AG09309 (cell line): ENCODE data around the gene RALB.

Experiments
- DNase-seq: peaks from one replicate; pipeline ENCODE4 v3.0.0-alpha.2; 2010; ENCODE audit warnings: low read depth
- H3K4me3 ChIP-seq: 2 replicates; pipeline ENCODE4 v1.5.1; 2011; ENCODE audit warnings: mild to moderate bottlenecking, low read depth, low read length, moderate library complexity; ENCODE audit not compliant: control insufficient read depth
- CTCF ChIP-seq: IDR thresholded peaks from 2 replicates; pipeline ENCODE4 v1.5.1; 2011; ENCODE audit warnings: mild to moderate bottlenecking, low read depth, low read length, inconsistent platforms; ENCODE audit not compliant: insufficient read depth, control insufficient read depth; ENCODE audit errors: missing control alignments

Gene RALB

GRCh38 chr2:120272763-120273481 lies 20.3 kb downstream of the RALB start:
- no peak for DNase-seq
- H3K4me3 ChIP-seq = no peak overlapping the region
- no peak for TF ChIP-seq CTCF

GRCh38 chr2:120275617-120276400 lies 23.2 kb downstream of the RALB start:
- no peak for TF ChIP-seq CTCF
- no peak for DNase-seq
- H3K4me3 ChIP-seq = no peak overlapping the region

- no peak overlapping the region for H3K4me3 ChIP-seq
- no peak for TF ChIP-seq CTCF
- no peak for DNase-seq
Measured at GRCh38 chr2:120277505-120278205, 25.0 kb downstream of the RALB start.

GRCh38 chr2:120278901-120279300 lies 26.2 kb downstream of the RALB start:
- no peak overlapping the region for H3K4me3 ChIP-seq
- DNase-seq = no peak
- no peak for TF ChIP-seq CTCF

- no peak for DNase-seq
- no peak for TF ChIP-seq CTCF
- H3K4me3 ChIP-seq = no peak overlapping the region
Measured at GRCh38 chr2:120279708-120280107, 27.1 kb downstream of the RALB start.

GRCh38 chr2:120283649-120284048 lies 31.0 kb downstream of the RALB start:
- peak; percentile 10 for TF ChIP-seq CTCF
- no peak overlapping the region for H3K4me3 ChIP-seq
- DNase-seq = no peak
